Progenitor cell of endocrine pancreas (in vitro differentiated cells): ENCODE measurements around the gene GLTP. TPM values are rescaled to one million over a fixed set of nuclear protein-coding genes. Genes with fewer than 3 reads are reported as not detected.
A peak's percentile ranks its signal among the peaks of the same experiment; 100 is the strongest.

Source experiments
- DNase-seq: peaks from one replicate; pipeline ENCODE4 v3.0.0; 2021; ENCODE audit warnings: low spot score; ENCODE audit not compliant: unreplicated experiment
- H3K27ac Mint-ChIP-seq: 2 replicates; pipeline ENCODE4 v1.8.0; 2021; ENCODE audit warnings: mild to moderate bottlenecking, moderate library complexity, mixed read lengths
- H3K27me3 Mint-ChIP-seq: 2 replicates; pipeline ENCODE4 v1.8.0; 2021; ENCODE audit warnings: mixed read lengths
- H3K36me3 Mint-ChIP-seq: 2 replicates; pipeline ENCODE4 v1.8.0; 2022; ENCODE audit warnings: mixed read lengths; ENCODE audit not compliant: insufficient read depth
- H3K4me1 Mint-ChIP-seq: 2 replicates; pipeline ENCODE4 v1.8.0; 2021; ENCODE audit warnings: low read depth, mixed read lengths
- H3K4me3 Mint-ChIP-seq: 2 replicates; pipeline ENCODE4 v1.8.0; 2021; ENCODE audit warnings: low read depth, mild to moderate bottlenecking, moderate library complexity, mixed read lengths
- H3K9me3 Mint-ChIP-seq: 2 replicates; pipeline ENCODE4 v1.8.0; 2021; ENCODE audit warnings: low read depth, mixed read lengths
- CTCF ChIP-seq: fragments of 200-600 bp; sonication (generic); IDR thresholded peaks from one replicate; pipeline ENCODE4 v1.5.0; 2021; ENCODE audit warnings: antibody characterized with exemption, mild to moderate bottlenecking; ENCODE audit not compliant: unreplicated experiment
- total RNA-seq: library from RNA; stranded (reverse); gene quantifications from 2 replicates; pipeline ENCODE4 v1.2.1, GENCODE V29; 2021

GLTP gene
- total RNA-seq, 1 donor from 2014 or later = 21.7 TPM

GRCh38 chr12:109888179-109889020 is 8.1 kb upstream of the GLTP start:
- no peaks in the 10 kb centered on the region for H3K36me3 Mint-ChIP-seq
- no peak overlapping the region for H3K4me3 Mint-ChIP-seq
- DNase-seq = no peak
- peaks cover 20% of the 10 kb centered on the region for H3K27me3 Mint-ChIP-seq
- no peaks in the 10 kb centered on the region for H3K4me1 Mint-ChIP-seq
- H3K9me3 Mint-ChIP-seq = no peaks in the 10 kb centered on the region
- TF ChIP-seq CTCF = no peak
- no peak overlapping the region for H3K27ac Mint-ChIP-seq

GRCh38 chr12:109885616-109886015 is 5.3 kb upstream of the GLTP start:
- TF ChIP-seq CTCF = no peak
- Mint-ChIP-seq H3K27me3 (peaks cover 17% of the 10 kb centered on the region), H3K27ac (no peak overlapping the region)

GRCh38 chr12:109883461-109883860 is 3.1 kb upstream of the GLTP start:
- H3K27ac Mint-ChIP-seq = no peak overlapping the region
- no peaks in the 10 kb centered on the region for H3K36me3 Mint-ChIP-seq
- no peaks in the 10 kb centered on the region for H3K9me3 Mint-ChIP-seq
- peaks cover 13% of the 10 kb centered on the region for H3K27me3 Mint-ChIP-seq
- H3K4me3 Mint-ChIP-seq = no peak overlapping the region
- no peak for DNase-seq
- H3K4me1 Mint-ChIP-seq = peaks cover 19% of the 10 kb centered on the region
- no peak for TF ChIP-seq CTCF

More at GRCh38 chr12:109885616-109886015, 5.3 kb upstream of the GLTP start:
- Mint-ChIP-seq H3K4me1 (peaks cover 6% of the 10 kb centered on the region), H3K4me3 (no peak overlapping the region), H3K9me3 (no peaks in the 10 kb centered on the region), H3K36me3 (no peaks in the 10 kb centered on the region)
- DNase-seq = no peak

GRCh38 chr12:109881752-109882151 is 1.4 kb upstream of the GLTP start:
- Mint-ChIP-seq H3K4me1 (peaks cover 19% of the 10 kb centered on the region), H3K4me3 (peak overlapping the region; percentile 82), H3K9me3 (no peaks in the 10 kb centered on the region), H3K36me3 (no peaks in the 10 kb centered on the region), H3K27ac (no peak overlapping the region), H3K27me3 (peaks cover 8% of the 10 kb centered on the region)
- TF ChIP-seq CTCF = no peak
- DNase-seq = no peak

GRCh38 chr12:109880938-109881337 is 597 bp upstream of the GLTP start:
- Mint-ChIP-seq H3K27me3 (peaks cover 8% of the 10 kb centered on the region), H3K27ac (peak overlapping the region; percentile 93)

More at GRCh38 chr12:109880938-109881337, 597 bp upstream of the GLTP start:
- H3K4me3 Mint-ChIP-seq = peak overlapping the region; percentile 82
- DNase-seq = no peak
- H3K36me3 Mint-ChIP-seq = no peaks in the 10 kb centered on the region
- TF ChIP-seq CTCF = no peak
- H3K4me1 Mint-ChIP-seq = peaks cover 19% of the 10 kb centered on the region
- H3K9me3 Mint-ChIP-seq = no peaks in the 10 kb centered on the region
